NCI-H1694 treated with DMSO at 0.1 percent for 48 hours (cell line): ENCODE measurements around the gene MYBPH.

ENCODE experiments used
- DNase-seq: peaks from one replicate; lab custom pipeline; 2025; lab: John Stamatoyannopoulos, UW

MYBPH gene

DNA sequence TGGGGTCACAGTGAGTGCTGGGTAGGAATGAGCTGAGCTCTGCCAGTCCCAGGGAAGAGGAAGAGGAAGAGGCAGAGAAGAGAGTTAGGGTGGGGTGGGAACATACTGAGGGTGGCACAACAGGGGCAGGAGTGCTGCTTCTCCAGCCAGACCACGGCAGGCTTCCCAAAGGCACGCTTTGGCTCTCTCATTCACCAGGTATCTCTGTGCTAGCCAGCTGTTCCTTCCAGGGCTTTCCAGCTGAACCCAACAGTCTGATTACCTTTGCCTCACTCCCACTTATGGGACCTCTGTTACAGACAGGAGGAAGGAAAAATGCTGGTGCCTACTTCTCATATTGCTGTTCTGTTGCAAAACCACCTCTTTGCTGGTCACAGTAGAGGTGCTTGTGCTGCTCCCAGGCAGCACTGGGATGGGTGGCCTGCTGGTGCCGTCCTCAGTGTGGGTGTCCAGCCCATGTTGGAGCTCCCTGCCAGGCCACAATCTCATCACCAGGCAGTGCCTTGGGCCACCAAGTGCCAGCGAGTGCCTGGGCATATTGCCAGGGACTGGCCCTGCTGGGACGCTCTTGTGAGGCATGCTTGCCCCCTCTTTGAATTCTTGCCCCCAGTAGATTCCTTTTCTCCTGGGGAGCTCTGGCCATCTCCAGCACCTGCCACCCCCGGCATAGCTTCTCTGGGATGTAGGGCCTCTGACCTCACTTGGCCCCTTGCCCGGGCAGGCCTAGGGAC, 46.0 kb downstream of the MYBPH start:
- DNase-seq, result no peak

DNA sequence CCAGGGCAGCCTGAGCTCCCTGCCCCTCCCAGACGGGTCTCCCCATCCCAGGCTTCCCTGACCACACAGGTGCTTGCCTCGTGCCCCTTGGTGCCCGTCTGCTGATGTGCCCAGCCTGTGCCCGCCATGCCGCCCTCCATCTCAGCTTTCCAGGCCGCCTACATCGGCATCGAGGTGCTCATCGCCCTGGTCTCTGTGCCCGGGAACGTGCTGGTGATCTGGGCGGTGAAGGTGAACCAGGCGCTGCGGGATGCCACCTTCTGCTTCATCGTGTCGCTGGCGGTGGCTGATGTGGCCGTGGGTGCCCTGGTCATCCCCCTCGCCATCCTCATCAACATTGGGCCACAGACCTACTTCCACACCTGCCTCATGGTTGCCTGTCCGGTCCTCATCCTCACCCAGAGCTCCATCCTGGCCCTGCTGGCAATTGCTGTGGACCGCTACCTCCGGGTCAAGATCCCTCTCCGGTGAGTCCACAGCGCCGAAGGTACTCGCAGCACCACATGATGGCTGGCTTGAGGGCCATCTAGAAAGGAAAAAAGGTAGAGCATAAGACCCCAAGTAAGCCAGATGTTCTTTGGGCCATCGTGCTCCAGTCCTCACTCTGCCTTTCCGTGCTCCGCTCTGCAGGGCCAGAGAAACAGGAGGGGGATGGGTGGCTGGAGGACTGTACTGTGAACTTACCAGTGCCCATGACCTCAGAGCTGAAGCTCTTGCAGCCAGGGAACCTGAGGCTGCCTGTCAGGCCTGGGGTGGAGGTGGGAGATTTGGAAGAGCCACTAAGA, 46.7 kb downstream of the MYBPH start:
- no peak for DNase-seq

DNA sequence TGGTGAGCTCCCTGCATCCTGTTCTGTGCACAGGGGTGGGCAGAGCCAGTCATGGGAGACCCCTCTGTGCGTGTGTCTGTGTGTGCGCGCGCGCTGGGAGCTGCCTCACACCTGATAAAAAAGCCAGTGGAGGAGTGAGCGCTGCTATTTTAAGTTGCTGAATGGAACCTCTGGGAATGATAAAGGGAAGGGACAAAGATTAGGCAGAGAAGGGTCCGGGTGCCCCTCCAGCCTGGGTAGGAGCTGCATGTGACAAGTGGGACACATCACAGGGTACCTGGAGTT, 47.3 kb downstream of the MYBPH start:
- DNase-seq, result peak; percentile 36

DNA sequence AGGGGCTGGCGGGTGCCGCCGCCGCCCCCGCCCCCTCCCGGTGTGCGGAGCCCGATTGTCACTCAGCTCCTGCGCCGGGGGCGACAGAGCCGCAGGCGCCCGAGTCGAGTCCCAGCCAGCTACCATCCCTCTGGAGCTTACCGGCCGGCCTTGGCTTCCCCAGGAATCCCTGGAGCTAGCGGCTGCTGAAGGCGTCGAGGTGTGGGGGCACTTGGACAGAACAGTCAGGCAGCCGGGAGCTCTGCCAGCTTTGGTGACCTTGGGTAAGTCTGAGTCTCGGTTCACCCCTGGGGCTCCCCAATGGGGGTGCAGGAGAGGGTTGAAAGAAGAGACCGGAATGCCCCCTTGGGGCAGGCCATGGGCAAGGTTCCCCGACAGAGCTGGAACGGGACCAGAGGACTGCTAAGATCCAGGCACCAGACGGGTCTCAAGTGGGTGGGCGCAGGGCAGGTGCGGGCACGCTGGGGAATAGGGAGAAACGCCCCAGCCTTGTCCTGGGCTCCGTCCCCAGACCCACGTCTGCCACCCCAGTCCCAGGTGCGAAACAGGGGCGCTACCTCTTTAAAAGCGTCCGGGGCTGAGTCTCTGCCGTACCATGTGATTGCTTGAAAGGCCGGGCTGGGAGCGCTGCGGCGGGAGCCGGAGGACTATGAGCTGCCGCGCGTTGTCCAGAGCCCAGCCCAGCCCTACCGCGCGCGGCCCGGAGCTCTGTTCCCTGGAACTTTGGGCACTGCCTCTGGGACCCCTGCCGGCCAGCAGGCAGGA, 47.8 kb downstream of the MYBPH start, which contains the start of gene ADORA1:
TSS of gene ADORA1 (plus strand) at position 61 of the 765 bp plus-strand sequence. CDS start 1,116 bp downstream, outside the sequence.
- peak; percentile 64 for DNase-seq

GRCh38 chr1:203126866-203127665, 48.6 kb downstream of the MYBPH start:
- peak; percentile 64 for DNase-seq

DNA sequence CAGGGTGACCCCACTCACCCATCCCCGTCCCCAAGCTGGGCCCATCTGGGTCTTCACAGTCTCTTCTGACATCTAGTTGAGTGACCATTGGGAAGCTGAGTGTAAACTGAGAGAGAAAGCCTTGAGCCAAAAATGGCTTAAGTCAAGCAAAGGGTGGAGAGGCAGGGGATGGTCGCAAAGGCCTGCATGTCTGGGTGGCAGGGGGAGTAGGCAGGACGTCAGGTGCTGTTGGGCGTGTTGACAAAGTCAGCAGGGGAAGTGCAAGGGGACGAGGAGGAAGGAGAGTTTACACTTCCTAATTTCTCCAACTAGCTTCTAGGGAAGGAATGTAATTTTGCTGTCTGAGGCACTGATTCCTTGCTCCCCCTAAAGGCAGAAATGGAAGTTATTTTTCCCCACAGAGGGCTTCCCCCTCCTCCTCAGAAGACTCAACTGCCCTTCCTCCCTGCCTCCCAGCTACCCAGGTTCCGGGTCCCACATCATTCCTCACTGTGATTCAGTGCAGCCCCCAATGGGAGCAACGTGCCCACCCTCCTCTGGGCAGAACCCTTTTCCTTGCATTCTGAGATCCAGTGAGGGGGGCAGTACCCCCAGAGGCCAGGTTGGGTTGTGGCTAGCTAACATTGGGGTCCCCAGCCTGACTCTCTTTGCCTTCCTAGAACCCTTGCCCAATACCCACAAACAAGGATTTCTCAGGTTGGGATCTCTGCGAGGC, 49.3 kb downstream of the MYBPH start:
- DNase-seq, result peak; percentile 58

GRCh38 chr1:203124546-203125317, 50.9 kb downstream of the MYBPH start:
- peak; percentile 39 for DNase-seq

- no peak for DNase-seq
These were observed 51.6 kb downstream of the MYBPH start for GRCh38 chr1:203124011-203124410.

DNA sequence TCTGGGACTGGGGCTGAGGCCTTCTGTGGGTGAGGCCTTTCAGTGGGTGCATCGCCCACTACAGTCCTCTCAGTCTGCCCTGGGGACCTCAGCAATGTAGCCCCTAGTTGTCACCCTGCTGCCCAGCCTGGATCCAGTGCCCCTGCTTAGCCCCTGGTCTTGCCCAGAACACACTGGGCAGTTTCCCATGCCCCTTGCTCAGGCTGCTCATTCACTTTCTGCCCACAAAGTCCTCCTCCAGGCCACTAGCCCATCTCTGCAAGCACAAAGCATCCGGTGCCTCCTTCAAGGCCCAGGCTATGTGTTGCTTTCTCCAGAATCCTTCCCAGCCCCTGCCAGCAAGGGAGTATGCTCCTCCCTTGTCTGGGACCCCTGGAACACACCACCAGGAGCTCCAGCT, 53.5 kb downstream of the MYBPH start:
- no peak for DNase-seq

GRCh38 chr1:203121186-203122015, 54.2 kb downstream of the MYBPH start:
- no peak for DNase-seq

DNA sequence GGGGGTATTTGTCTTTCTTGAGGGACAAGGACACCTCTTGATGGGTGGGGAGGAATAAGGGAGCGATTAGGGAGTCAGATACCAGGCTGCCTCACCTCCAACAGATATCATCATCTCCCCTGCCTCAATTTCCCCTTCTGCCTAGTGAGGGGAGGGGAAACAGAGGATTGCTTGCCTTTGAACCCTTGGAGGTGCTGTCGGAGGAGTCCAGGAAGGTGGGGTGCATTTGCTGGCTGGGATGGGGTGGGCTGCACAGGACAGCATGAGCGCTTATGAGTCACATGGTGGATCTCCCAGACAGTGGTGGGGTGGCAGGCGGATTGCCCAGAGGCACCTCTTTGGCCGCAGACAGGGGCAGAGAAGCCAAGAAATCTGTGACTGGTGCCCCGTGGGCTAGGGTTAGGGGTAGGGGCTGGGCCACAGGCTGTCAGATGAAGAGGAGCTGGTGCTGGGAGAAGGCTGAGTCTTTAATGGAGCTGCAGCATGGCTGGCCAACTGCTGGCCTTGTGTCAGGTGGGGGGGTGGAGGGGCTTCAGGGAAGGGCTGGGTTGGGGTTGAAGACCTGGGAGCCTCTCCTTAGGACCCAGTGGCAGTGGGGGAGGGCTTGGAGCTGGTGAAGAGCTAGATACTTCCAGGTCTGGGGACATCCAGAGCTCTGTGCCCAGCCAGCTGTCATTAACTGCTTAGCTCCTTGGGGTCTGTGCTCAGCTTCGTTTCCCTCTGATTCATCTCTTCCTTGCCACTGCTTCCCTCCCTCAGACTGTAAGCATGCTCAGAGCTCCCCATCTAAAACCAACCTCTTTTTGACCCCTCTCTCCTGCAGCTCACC, 55.1 kb downstream of the MYBPH start:
- no peak for DNase-seq
